HG02885 (cell line): Measurements from ENCODE around the gene PLPPR3.
"Not testable (repeated sequence)": the region's sequence is repeated elsewhere in the genome, so short reads cannot be mapped to it uniquely, and the experiment has no call there.

Source experiments
- ATAC-seq: cut with Tn5 transposase; IDR thresholded peaks from one replicate; pipeline ENCODE4 v1.9.1; 2021; ENCODE audit warnings: mild to moderate bottlenecking; ENCODE audit not compliant: unreplicated experiment, poor library complexity

Gene PLPPR3

GRCh38 chr19:853614-854220, 32.0 kb upstream of the PLPPR3 start:
- ATAC-seq = not testable (repeated sequence)

GRCh38 chr19:853014-853585, 31.3 kb upstream of the PLPPR3 start:
- ATAC-seq = no peak

- ATAC-seq = no peak
These were observed 30.6 kb upstream of the PLPPR3 start, which contains the start of gene ELANE for GRCh38 chr19:852136-853013. Gene ELANE, plus strand, starts transcription at chr19:852303. Its CDS starts 26 bp downstream, at chr19:852329.

- no peak for ATAC-seq
These were observed 29.2 kb upstream of the PLPPR3 start for GRCh38 chr19:850979-851335.

- ATAC-seq = no peak
These were observed 28.6 kb upstream of the PLPPR3 start for GRCh38 chr19:850221-850978.

GRCh38 chr19:849195-849594, 27.4 kb upstream of the PLPPR3 start:
- ATAC-seq = not testable (repeated sequence)

GRCh38 chr19:848386-848921, 26.7 kb upstream of the PLPPR3 start:
- no peak for ATAC-seq

GRCh38 chr19:845707-846521, 24.2 kb upstream of the PLPPR3 start:
- ATAC-seq = no peak

- no peak for ATAC-seq
These were observed 22.8 kb upstream of the PLPPR3 start for GRCh38 chr19:844546-844971.

- no peak for ATAC-seq
These were observed 22.2 kb upstream of the PLPPR3 start for GRCh38 chr19:843836-844545.

GRCh38 chr19:843180-843835, 21.6 kb upstream of the PLPPR3 start:
- no peak for ATAC-seq

GRCh38 chr19:842802-843179, 21.0 kb upstream of the PLPPR3 start:
- not testable (repeated sequence) for ATAC-seq

- no peak for ATAC-seq
These were observed 18.9 kb upstream of the PLPPR3 start, which contains the start of gene PRTN3 for GRCh38 chr19:840519-841206. Gene PRTN3, plus strand, starts transcription at chr19:840999. Its CDS starts 10 bp downstream, at chr19:841009.

- no peak for ATAC-seq
These were observed 13.6 kb upstream of the PLPPR3 start for GRCh38 chr19:835210-835810.

GRCh38 chr19:834216-834615, 12.5 kb upstream of the PLPPR3 start:
- ATAC-seq = no peak

GRCh38 chr19:831407-832369, 9.9 kb upstream of the PLPPR3 start:
- no peak for ATAC-seq
